Measurements from ENCODE around the gene NANS. TPM values are rescaled to one million over a fixed set of nuclear protein-coding genes. Genes with fewer than 3 reads are reported as not detected.

The NANS gene
- total RNA-seq, 1 donor from 2014 or later: 44.4 TPM

DNA sequence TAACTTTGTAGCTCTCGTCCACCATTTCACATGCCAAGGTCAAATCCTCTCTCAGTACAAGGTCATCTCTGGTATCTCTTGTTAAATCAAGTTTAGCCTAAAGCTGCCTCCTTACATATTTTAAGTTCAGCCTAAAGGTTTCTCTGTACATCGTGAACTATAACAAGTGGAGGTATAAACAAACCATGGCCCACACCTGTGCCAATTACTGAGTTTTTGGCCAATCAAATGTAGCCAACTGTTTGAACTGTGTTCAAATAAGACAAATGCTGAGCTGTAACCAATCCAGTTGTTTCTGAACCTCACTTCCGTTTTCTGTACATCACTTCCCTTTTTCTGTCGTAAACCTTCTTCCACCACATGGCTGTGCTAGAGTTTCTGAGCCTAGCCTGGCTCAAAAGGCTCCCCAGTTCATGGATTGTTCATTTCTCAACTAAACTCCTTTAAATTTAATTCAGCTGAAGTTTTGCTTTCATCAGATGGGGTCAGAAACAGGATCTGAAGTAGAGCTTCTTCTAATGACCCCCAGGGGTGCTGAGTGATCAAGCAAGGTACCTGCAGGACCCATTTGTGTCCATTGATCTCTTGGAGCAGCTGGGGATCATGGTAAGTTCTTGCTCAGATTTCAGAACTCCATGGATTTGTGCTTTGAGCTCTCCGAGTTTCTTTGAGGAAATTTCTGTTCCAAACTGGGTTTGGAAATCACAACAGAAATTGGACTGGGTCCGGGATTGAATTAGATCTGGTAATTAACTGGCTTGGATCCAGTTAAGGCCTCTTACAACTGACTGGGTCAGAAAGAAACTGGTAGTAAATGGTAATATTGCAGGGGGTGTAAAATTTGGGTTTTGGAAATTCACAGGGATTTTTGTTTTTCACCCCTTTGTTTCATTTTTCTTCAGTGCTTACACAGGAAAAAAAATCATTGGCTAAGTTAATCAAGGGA, 11.0 kb upstream of the NANS start:
- TF ChIP-seq, protein P1, sequence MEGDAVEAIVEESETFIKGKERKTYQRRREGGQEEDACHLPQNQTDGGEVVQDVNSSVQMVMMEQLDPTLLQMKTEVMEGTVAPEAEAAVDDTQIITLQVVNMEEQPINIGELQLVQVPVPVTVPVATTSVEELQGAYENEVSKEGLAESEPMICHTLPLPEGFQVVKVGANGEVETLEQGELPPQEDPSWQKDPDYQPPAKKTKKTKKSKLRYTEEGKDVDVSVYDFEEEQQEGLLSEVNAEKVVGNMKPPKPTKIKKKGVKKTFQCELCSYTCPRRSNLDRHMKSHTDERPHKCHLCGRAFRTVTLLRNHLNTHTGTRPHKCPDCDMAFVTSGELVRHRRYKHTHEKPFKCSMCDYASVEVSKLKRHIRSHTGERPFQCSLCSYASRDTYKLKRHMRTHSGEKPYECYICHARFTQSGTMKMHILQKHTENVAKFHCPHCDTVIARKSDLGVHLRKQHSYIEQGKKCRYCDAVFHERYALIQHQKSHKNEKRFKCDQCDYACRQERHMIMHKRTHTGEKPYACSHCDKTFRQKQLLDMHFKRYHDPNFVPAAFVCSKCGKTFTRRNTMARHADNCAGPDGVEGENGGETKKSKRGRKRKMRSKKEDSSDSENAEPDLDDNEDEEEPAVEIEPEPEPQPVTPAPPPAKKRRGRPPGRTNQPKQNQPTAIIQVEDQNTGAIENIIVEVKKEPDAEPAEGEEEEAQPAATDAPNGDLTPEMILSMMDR (IDR thresholded peaks at IDR 0.05; ENCODE audit: insufficient read depth, low read depth, low read length): no peak
- no peak for TF ChIP-seq EZH2 (IDR thresholded peaks at IDR 0.05; ENCODE audit: insufficient read depth, low read length)
- H3K9me3 ChIP-seq (ENCODE audit: insufficient read depth, low read depth, low read length): no peaks in the 10 kb centered on the region
- no peak overlapping the region for H3K9ac ChIP-seq (ENCODE audit: low read length)
- Mint-ChIP-seq H3K27ac (ENCODE audit: unreplicated experiment) (no peak overlapping the region), H3K4me3 (ENCODE audit: unreplicated experiment) (no peak overlapping the region), H3K36me3 (ENCODE audit: low read depth, unreplicated experiment) (no peaks in the 10 kb centered on the region), H3K9me3 (ENCODE audit: unreplicated experiment) (no peaks in the 10 kb centered on the region), H3K27me3 (ENCODE audit: low read depth, unreplicated experiment) (peaks cover 3% of the 10 kb centered on the region), H3K4me1 (ENCODE audit: low read depth, unreplicated experiment) (no peaks in the 10 kb centered on the region)
- no peak overlapping the region for H2AFZ ChIP-seq (ENCODE audit: low read depth, low read length)
- H3K27ac ChIP-seq (ENCODE audit: low read depth, low read length): no peak overlapping the region
- H3K4me3 ChIP-seq (ENCODE audit: insufficient read depth, low read depth, low read length): no peak overlapping the region
- FAIRE-seq (no peak), DNase-seq (ENCODE audit: low read depth) (no peak)
- no peak overlapping the region for H3K4me2 ChIP-seq (ENCODE audit: low read length)
- H3K36me3 ChIP-seq (ENCODE audit: insufficient read depth, low read length): no peaks in the 10 kb centered on the region
- H4K20me1 ChIP-seq (ENCODE audit: insufficient read depth, low read length): no peaks in the 10 kb centered on the region
- H3K4me1 ChIP-seq (ENCODE audit: insufficient read depth, low read length): no peaks in the 10 kb centered on the region
- no peaks in the 10 kb centered on the region for H3K79me2 ChIP-seq (ENCODE audit: insufficient read depth, low read length)
- no peaks in the 10 kb centered on the region for H3K27me3 ChIP-seq (ENCODE audit: insufficient read depth, low read length)

DNA sequence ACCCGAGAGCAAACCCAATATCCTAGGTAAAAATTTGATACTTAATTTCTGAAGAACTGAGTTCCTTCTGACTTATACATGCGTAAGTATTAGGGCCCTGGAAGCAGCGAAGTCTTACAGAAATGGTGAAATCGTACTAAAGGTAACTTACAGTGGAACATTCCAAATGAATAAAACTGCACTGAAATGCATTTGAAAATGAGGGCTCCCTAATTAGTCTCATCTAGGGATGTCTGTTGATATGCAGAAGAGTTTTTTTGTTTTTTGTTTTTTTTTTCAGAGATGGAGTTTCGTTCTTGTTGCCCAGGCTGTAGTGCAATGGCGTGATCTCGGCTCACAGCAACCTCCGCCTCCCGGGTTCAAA, 10.4 kb upstream of the NANS start:
- Mint-ChIP-seq H3K9me3 (ENCODE audit: unreplicated experiment) (no peaks in the 10 kb centered on the region), H3K4me1 (ENCODE audit: low read depth, unreplicated experiment) (no peaks in the 10 kb centered on the region), H3K27ac (ENCODE audit: unreplicated experiment) (no peak overlapping the region), H3K36me3 (ENCODE audit: low read depth, unreplicated experiment) (no peaks in the 10 kb centered on the region), H3K4me3 (ENCODE audit: unreplicated experiment) (no peak overlapping the region), H3K27me3 (ENCODE audit: low read depth, unreplicated experiment) (peaks cover 3% of the 10 kb centered on the region)
- Histone ChIP-seq H3K79me2 (ENCODE audit: insufficient read depth, low read length) (no peaks in the 10 kb centered on the region), H3K9me3 (ENCODE audit: insufficient read depth, low read depth, low read length) (no peaks in the 10 kb centered on the region), H4K20me1 (ENCODE audit: insufficient read depth, low read length) (no peaks in the 10 kb centered on the region), H3K36me3 (ENCODE audit: insufficient read depth, low read length) (no peaks in the 10 kb centered on the region), H3K9ac (ENCODE audit: low read length) (no peak overlapping the region), H2AFZ (ENCODE audit: low read depth, low read length) (no peak overlapping the region), H3K27me3 (ENCODE audit: insufficient read depth, low read length) (no peaks in the 10 kb centered on the region), H3K4me1 (ENCODE audit: insufficient read depth, low read length) (no peaks in the 10 kb centered on the region), H3K4me3 (ENCODE audit: insufficient read depth, low read depth, low read length) (no peak overlapping the region), H3K4me2 (ENCODE audit: low read length) (no peak overlapping the region), H3K27ac (ENCODE audit: low read depth, low read length) (no peak overlapping the region)
- FAIRE-seq (no peak), DNase-seq (ENCODE audit: low read depth) (no peak)
- TF ChIP-seq EZH2 (IDR thresholded peaks at IDR 0.05; ENCODE audit: insufficient read depth, low read length): no peak
- TF ChIP-seq, protein P1 (IDR thresholded peaks at IDR 0.05; ENCODE audit: insufficient read depth, low read depth, low read length): no peak

DNA sequence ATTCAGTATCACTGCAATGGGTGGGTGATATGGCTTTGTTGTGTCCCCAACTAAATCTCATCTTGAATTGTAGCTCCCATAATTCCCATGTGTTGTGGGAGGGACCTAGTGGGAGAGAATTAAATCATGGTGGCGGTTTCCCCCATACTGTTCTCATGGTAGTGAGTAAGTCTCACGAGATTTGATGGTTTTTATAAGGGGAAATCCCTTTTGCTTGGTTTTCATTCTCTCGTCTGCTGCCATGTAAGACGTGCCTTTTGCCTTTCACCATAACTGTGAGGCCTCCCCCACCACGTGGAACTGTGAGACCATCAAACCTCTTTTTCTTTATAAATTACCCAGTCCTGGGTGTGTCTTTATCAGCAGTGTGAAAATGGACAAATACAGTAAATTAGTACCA, 9.5 kb upstream of the NANS start:
- Mint-ChIP-seq H3K4me1 (ENCODE audit: low read depth, unreplicated experiment) (no peaks in the 10 kb centered on the region), H3K27ac (ENCODE audit: unreplicated experiment) (no peak overlapping the region), H3K36me3 (ENCODE audit: low read depth, unreplicated experiment) (no peaks in the 10 kb centered on the region), H3K4me3 (ENCODE audit: unreplicated experiment) (no peak overlapping the region), H3K27me3 (ENCODE audit: low read depth, unreplicated experiment) (peaks cover 9% of the 10 kb centered on the region), H3K9me3 (ENCODE audit: unreplicated experiment) (no peaks in the 10 kb centered on the region)
- Histone ChIP-seq H4K20me1 (ENCODE audit: insufficient read depth, low read length) (no peaks in the 10 kb centered on the region), H3K9me3 (ENCODE audit: insufficient read depth, low read depth, low read length) (no peaks in the 10 kb centered on the region), H3K79me2 (ENCODE audit: insufficient read depth, low read length) (no peaks in the 10 kb centered on the region), H3K4me1 (ENCODE audit: insufficient read depth, low read length) (no peaks in the 10 kb centered on the region), H3K27ac (ENCODE audit: low read depth, low read length) (no peak overlapping the region), H2AFZ (ENCODE audit: low read depth, low read length) (no peak overlapping the region), H3K4me2 (ENCODE audit: low read length) (no peak overlapping the region), H3K27me3 (ENCODE audit: insufficient read depth, low read length) (no peaks in the 10 kb centered on the region), H3K36me3 (ENCODE audit: insufficient read depth, low read length) (no peaks in the 10 kb centered on the region), H3K9ac (ENCODE audit: low read length) (no peak overlapping the region), H3K4me3 (ENCODE audit: insufficient read depth, low read depth, low read length) (no peak overlapping the region)
- TF ChIP-seq EZH2 (IDR thresholded peaks at IDR 0.05; ENCODE audit: insufficient read depth, low read length): no peak
- TF ChIP-seq, protein P1 (IDR thresholded peaks at IDR 0.05; ENCODE audit: insufficient read depth, low read depth, low read length): no peak
- no peak for FAIRE-seq
- DNase-seq (ENCODE audit: low read depth): no peak
